ENCODE measurements around the gene C10orf62. TPM values are rescaled to one million over a fixed set of nuclear protein-coding genes. Genes with fewer than 3 reads are reported as not detected.

C10orf62 gene
- total and polyA plus RNA-seq, 2 of the 8 experiments (the other 6 are each of a cell fraction or from before 2014, with no cell fraction given) = 0.05 TPM; not detected in 1

- H2BK20ac ChIP-seq (ENCODE audit: low read length) = no peak overlapping the region
- CTCF ChIA-PET (ENCODE audit: partially characterized antibody) = interaction anchor here (0.5 to 12.2 kb wide), 6 partner anchors 16 to 125 kb away, joined by 3 to 152 read pairs (median 10); partner anchors contain the start of gene ANKRD2
- no peak overlapping the region for H3K4me3 ChIP-seq (ENCODE audit: extremely low read depth in 1 of 4, insufficient read depth in 2 of 4, low read depth in 3 of 4, low read length in 4 of 4)
- H3K79me2 ChIP-seq (ENCODE audit: control insufficient read depth in 1 of 2, insufficient read depth in 2 of 2, low read length in 2 of 2) = no peaks in the 10 kb centered on the region
- H4K5ac ChIP-seq (ENCODE audit: insufficient read length, low read depth, low read length) = no peak overlapping the region
- H2BK15ac ChIP-seq (ENCODE audit: low read length) = no peak overlapping the region
- no peak for TF ChIP-seq SIX5 (IDR thresholded peaks at IDR 0.05; ENCODE audit: low read depth, low read length)
- no peak for TF ChIP-seq SAP30 (IDR thresholded peaks at IDR 0.05; ENCODE audit: insufficient read depth, insufficient replicate concordance, low read length)
- no peak for TF ChIP-seq MAFK (IDR thresholded peaks at IDR 0.05; ENCODE audit: low read depth, low read length)
- TF ChIP-seq RXRA (IDR thresholded peaks at IDR 0.05; ENCODE audit: insufficient read depth, low read depth, low read length) = no peak
- no peak for TF ChIP-seq TAF1 (IDR thresholded peaks at IDR 0.05; ENCODE audit: low read depth, low read length)
- no peak for TF ChIP-seq EP300 (IDR thresholded peaks at IDR 0.05; ENCODE audit: borderline replicate concordance in 1 of 2, low read depth in 2 of 2, low read length in 2 of 2)
- TF ChIP-seq YY1 (IDR thresholded peaks at IDR 0.05; ENCODE audit: low read depth, low read length) = no peak
- no peak for TF ChIP-seq EGR1 (IDR thresholded peaks at IDR 0.05; ENCODE audit: borderline replicate concordance, low read depth, low read length)
- no peak for TF ChIP-seq RFX5 (IDR thresholded peaks at IDR 0.05; ENCODE audit: borderline replicate concordance, low read depth, low read length)
- TF ChIP-seq CHD2 (IDR thresholded peaks at IDR 0.05; ENCODE audit: low read length) = no peak
- TF ChIP-seq KDM5A (IDR thresholded peaks at IDR 0.05; ENCODE audit: low read length) = no peak
- no peak overlapping the region for H2BK12ac ChIP-seq (ENCODE audit: low read depth, low read length)
- FAIRE-seq (no peak), DNase-seq (ENCODE audit: low read depth in 1 of 2, low spot score in 2 of 2) (no peak)
- H3K9me3 ChIP-seq (ENCODE audit: insufficient read depth in 2 of 2, low read depth in 1 of 2, low read length in 1 of 2) = no peaks in the 10 kb centered on the region
- POLR2A ChIA-PET (ENCODE audit: partially characterized antibody) = no interaction called here
- H2AK5ac ChIP-seq (ENCODE audit: low read depth, low read length) = no peak overlapping the region
- no peaks in the 10 kb centered on the region for H3K36me3 ChIP-seq (ENCODE audit: control insufficient read depth in 2 of 4, insufficient read depth in 4 of 4, low read length in 3 of 4)
- no peak overlapping the region for H3K14ac ChIP-seq (ENCODE audit: insufficient read length)
- no peak overlapping the region for H4K8ac ChIP-seq (ENCODE audit: extremely low read depth, insufficient read depth, low read length)
- H2BK120ac ChIP-seq (replicated peaks; ENCODE audit: low read depth, low read length) = no peak overlapping the region
- H3K56ac ChIP-seq (replicated peaks; ENCODE audit: insufficient read length, low read depth, low read length) = no peak overlapping the region
- H2AFZ ChIP-seq (ENCODE audit: low read length) = no peak overlapping the region
- H4K91ac ChIP-seq (replicated peaks; ENCODE audit: insufficient read length, low read length) = no peak overlapping the region
- H3K9ac ChIP-seq (replicated peaks in 1 of 4; ENCODE audit: extremely low read depth in 1 of 4, low read depth in 3 of 4, low read length in 3 of 4) = no peak overlapping the region
- no peaks in the 10 kb centered on the region for H3K27me3 ChIP-seq (replicated peaks in 1 of 4; ENCODE audit: control insufficient read depth in 3 of 4, extremely low read depth in 1 of 4, insufficient read depth in 3 of 4, low read length in 3 of 4)
- no peak overlapping the region for H3K23ac ChIP-seq (ENCODE audit: insufficient read length)
- H3K27ac ChIP-seq (ENCODE audit: low read depth, low read length) = no peak overlapping the region
- no peaks in the 10 kb centered on the region for H4K20me1 ChIP-seq (replicated peaks in 1 of 2; ENCODE audit: control insufficient read depth in 1 of 2, insufficient read depth in 2 of 2, low read length in 2 of 2)
- H3K23me2 ChIP-seq (ENCODE audit: low read depth, low read length) = no peaks in the 10 kb centered on the region
- H3K79me1 ChIP-seq (ENCODE audit: low read depth, low read length) = no peaks in the 10 kb centered on the region
- H3K18ac ChIP-seq (ENCODE audit: extremely low read depth, low read length) = no peak overlapping the region
- peaks cover 0 to 3% (median 2%) of the 10 kb centered on the region in 4 experiments; a peak in 5 of 7 replicates for H3K4me1 ChIP-seq (replicated peaks in 1 of 4; ENCODE audit: control insufficient read depth in 3 of 4, insufficient read depth in 4 of 4, low read length in 3 of 4)
- no peak overlapping the region for H3K4me2 ChIP-seq (ENCODE audit: insufficient read depth in 1 of 2, low read depth in 2 of 2, low read length in 2 of 2)
- no peak overlapping the region for H2BK5ac ChIP-seq (ENCODE audit: low read depth, low read length)
- WGBS, 2 experiments (ENCODE audit: extremely low coverage in 1 of 2, insufficient coverage in 1 of 2, insufficient read length in 1 of 2, insufficient replicate concordance in 2 of 2, low coverage in 1 of 2, low lambda C conversion rate in 2 of 2, missing lambda C conversion rate in 1 of 2) = 94% methylated on average over 5 of the region's 5 CpGs; no CpG with 5 or more reads in 1 of the 2 experiments
- H3K4ac ChIP-seq (replicated peaks; ENCODE audit: insufficient read length, low read depth, low read length) = no peak overlapping the region
Observed at GRCh38 chr10:97607095-97607636, 17.6 kb downstream of the C10orf62 start.
